ENCODE measurements around the gene PHF1.
"Not testable (repeated sequence)": the region's sequence is repeated elsewhere in the genome, so short reads cannot be mapped to it uniquely, and the experiment has no call there.

The PHF1 gene

DNA sequence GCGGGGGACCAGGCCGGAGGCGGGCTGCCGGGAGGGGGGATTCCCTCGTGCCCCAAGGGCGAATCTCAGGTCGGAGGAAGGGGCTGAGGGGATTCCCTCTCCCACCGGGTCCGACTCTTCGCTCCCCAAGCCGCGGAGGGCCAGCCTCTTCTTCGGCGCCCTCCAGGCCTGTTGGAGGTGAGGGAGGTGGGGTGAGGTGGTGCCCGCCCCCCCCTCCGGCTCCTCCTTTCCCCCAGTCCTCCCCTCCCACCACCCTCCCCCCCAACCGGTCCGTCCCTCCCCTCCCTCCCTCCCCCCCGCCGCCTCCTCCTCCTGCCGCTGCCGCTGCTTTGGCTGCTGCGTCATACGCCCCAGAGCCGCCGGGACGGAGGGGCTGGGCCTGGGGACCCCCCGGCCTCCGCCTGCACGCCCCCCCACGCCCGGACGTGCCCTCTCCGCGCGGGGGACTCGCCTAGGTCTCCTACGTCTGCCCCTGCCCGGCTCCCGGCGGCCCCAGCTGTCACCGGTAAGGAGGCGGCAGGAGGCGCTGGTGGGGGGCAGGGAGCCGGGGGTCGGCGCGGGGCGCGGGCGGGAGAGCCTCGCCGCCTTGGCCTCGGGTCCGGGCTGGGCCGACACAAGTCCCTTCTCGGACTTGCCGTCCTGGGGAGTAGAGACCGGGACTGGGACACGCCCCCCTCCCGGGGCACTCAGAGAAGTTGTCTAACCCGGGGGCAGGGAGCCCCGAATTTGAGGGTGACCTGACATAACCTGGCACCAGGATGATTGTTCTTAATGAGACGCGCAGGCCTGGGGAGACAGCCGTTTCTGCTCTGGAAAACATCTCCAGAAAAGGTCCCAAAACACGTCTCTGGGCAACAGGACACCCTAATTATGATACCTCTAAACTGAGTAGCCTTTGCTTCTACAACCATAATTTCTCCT lies at the start of gene PHF1:
Gene PHF1 (plus strand): TSS at position 304 of the 921 bp plus-strand sequence. CDS start 1,250 bp downstream, outside the sequence.
- DNase-seq (ENCODE audit: low spot score), result no peak

GRCh38 chr6:33363486-33363885 lies 47.3 kb upstream of the PHF1 start:
- not testable (repeated sequence) for DNase-seq (ENCODE audit: low spot score)

GRCh38 chr6:33364475-33365205 lies 46.2 kb upstream of the PHF1 start:
- DNase-seq (ENCODE audit: low spot score), result not testable (repeated sequence)

DNA sequence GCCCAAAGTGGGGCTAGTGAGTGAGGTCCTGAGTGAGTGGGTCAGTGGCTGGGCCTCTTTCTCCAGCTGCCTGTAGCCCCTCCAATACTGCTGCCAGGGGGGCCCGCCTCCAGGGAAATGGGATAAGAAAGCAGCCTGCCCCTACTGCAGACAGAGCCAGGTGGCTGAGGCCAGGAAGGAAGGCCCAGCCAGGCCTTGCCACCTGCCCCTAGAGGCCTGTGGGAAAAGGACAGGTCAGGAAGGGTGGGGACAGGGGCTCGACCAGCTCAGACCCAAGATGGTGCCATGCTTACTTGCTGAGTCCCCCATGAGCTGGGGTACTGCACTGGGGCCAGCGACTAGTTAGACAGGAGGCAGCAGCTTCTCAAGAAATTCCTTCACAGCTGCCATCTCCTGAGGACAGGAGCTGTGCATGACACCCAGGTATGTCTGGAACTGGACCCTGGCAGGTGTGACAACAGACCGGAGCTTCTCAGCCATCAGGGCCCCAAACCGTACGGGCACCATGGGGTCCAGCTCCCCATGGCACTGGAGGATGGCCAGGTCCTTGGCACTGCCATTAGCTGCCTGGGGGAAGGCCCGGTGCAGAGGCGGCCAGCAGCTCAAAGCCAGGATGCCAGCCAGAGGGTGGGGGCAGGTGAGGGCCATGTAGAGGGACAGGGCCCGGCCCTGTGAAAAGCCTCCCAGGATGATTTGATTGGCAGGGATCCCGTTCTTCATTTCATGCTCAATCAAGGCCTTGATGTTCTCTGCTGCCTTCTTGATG lies 45.4 kb upstream of the PHF1 start:
- DNase-seq (ENCODE audit: low spot score), result not testable (repeated sequence)

DNA sequence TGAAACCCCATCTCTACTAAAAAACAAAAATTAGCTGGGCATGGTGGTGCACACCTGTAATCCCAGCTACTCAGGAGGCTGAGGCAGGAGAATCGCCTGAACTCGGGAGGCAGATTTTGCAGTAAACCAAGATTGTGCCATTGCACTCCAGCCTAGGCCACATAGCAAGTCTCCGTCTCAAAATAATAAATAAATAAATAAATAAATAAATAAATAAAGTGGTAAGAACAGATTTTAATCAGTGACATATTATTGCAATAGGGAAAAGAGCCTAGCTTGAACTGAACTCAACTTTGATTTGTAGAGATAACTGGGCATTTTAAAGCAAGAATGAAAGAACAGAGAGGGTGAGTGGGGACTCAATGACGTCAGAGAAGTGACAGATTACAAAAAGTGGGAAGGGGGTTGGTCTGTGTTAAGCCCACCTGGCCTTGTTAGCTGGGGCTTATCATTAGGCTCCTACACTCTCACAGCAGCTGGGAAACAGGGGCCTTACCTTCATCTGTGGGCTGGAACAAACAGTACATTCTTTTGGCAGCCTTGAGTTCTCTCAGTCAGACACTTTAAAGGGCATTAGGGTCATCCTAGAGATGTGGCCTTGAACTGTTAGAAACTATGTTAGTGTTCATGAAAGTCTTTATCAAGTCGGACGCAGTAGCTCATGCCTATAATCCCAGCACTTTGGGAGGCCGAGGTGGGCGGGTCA lies 43.7 kb upstream of the PHF1 start:
- no peak for DNase-seq (ENCODE audit: low spot score)

DNA sequence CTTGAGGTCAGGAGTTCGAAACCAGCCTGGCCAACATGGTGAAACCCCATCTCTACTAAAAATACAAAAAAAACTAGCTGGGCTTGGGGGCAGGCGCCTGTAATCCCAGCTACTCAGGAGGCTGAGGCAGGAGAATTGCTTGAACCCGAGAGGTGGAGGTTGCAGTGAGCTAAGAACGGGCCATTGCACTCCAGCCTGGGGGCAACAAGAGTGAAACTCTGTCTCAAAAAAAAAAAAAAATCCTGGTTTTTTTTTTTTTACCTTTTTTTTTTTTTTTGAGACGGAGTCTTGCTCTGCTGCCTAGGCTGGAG lies 43.1 kb upstream of the PHF1 start:
- DNase-seq (ENCODE audit: low spot score), result not testable (repeated sequence)

GRCh38 chr6:33371901-33372300 lies 38.9 kb upstream of the PHF1 start:
- DNase-seq (ENCODE audit: low spot score), result not testable (repeated sequence)

DNA sequence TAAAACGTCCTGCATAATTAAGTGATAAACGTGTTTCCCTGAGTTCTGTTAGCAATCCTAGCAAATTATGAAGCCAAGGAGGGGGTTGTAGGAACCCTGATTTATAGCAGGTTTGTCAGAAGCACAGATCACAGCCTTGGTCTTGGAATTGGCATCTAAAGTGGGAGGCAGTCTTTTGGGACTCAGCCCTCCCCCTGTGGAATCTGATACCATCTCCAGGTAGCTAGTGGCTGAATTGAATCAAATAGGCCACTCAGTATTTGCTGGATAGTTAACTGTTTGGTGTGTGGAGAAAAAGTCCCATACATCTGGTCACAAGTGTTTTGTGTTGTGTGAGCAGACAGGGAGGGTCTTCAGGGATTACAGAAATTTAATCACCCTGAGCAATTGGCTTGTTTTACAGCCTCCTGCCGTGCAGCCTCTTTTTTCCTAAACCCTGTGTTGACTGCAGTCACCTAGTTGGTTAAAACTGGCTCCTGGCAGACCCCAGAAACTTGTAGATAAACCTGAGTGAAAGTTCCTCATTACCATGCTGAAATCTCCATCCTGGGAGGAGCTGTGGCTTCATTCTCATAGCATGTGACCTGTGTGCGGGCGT lies 38.2 kb upstream of the PHF1 start:
- DNase-seq (ENCODE audit: low spot score), result no peak

- no peak for DNase-seq (ENCODE audit: low spot score)
These were observed 36.6 kb upstream of the PHF1 start for GRCh38 chr6:33373960-33374910.

- no peak for DNase-seq (ENCODE audit: low spot score)
These were observed 35.6 kb upstream of the PHF1 start for GRCh38 chr6:33375143-33375671.

GRCh38 chr6:33377171-33377570 lies 33.6 kb upstream of the PHF1 start:
- no peak for DNase-seq (ENCODE audit: low spot score)

DNA sequence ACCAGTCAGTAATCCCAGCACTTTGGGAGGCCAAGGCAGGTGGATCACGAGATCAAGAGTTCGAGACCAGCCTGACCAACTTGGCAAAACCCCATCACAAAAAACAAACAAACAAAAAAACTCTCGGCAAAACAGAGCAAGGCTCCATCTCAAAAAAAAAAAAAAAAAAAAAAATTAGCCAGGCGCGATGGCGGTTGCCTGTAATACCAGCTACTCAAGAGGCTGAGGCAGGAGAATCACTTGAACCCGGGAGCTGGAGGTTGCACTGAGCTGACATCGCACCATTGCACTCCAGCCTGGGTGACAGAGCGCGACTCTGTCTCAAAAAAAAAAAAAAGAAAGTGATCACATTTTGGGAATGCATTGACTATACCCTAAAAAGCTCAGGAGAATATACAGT lies 31.6 kb upstream of the PHF1 start:
- not testable (repeated sequence) for DNase-seq (ENCODE audit: low spot score)

- peak; percentile 27 for DNase-seq (ENCODE audit: low spot score)
These were observed 30.4 kb upstream of the PHF1 start for GRCh38 chr6:33380272-33380981.

- no peak for DNase-seq (ENCODE audit: low spot score)
These were observed 27.2 kb upstream of the PHF1 start for GRCh38 chr6:33383427-33384185.

- no peak for DNase-seq (ENCODE audit: low spot score)
These were observed 26.2 kb upstream of the PHF1 start for GRCh38 chr6:33384581-33385020.

GRCh38 chr6:33390173-33390572 lies 20.6 kb upstream of the PHF1 start:
- no peak for DNase-seq (ENCODE audit: low spot score)

DNA sequence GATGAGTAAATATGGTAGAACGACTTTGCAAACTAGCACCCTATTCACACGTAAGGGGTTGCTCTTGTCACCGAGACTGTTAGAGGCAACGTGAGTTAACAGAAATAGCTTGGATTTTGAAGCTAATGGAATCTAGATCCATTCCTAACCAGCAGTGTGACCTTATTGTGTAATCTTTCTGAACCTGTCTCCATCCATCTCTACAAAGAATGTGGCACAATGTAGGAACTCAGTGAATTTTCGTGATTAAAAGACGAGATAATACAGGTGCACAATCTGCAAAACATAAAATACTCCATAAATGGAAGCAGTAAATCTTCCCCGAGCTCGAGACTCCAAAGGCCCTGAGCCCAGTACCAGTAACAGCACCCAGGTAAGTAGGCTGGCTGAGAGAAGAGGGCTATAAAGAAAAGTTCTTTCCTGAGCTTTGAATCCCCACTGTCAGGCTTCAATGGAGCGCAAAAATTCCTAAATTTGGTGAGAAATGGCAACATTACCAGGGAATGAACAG lies 20.0 kb upstream of the PHF1 start:
- DNase-seq (ENCODE audit: low spot score), result no peak

GRCh38 chr6:33391278-33391921 lies 19.4 kb upstream of the PHF1 start, which contains the start of gene KIFC1:
TSS of gene KIFC1 (plus strand) at chr6:33391823. CDS start at chr6:33391986, 163 bp downstream.
- peak; percentile 99 for DNase-seq (ENCODE audit: low spot score)

Data from hematopoietic multipotent progenitor cell treated with erythropoietin and hydrocortisone succinate and interleukin-3 and kit ligand, for 15 days (in vitro differentiated cells).